GM12872 (cell line): ENCODE results near the gene ASPRV1.

ENCODE experiments used
- TF ChIP-seq, protein P1 (sequence below): IDR thresholded peaks from 3 replicates; pipeline ENCODE4 v1.5.1; 2011; ENCODE audit warnings: low read depth, mild to moderate bottlenecking, low read length, moderate library complexity; ENCODE audit not compliant: insufficient read depth

ASPRV1 gene

GRCh38 chr2:69993708-69994107 is 32.3 kb upstream of the ASPRV1 start:
- TF ChIP-seq, protein P1, sequence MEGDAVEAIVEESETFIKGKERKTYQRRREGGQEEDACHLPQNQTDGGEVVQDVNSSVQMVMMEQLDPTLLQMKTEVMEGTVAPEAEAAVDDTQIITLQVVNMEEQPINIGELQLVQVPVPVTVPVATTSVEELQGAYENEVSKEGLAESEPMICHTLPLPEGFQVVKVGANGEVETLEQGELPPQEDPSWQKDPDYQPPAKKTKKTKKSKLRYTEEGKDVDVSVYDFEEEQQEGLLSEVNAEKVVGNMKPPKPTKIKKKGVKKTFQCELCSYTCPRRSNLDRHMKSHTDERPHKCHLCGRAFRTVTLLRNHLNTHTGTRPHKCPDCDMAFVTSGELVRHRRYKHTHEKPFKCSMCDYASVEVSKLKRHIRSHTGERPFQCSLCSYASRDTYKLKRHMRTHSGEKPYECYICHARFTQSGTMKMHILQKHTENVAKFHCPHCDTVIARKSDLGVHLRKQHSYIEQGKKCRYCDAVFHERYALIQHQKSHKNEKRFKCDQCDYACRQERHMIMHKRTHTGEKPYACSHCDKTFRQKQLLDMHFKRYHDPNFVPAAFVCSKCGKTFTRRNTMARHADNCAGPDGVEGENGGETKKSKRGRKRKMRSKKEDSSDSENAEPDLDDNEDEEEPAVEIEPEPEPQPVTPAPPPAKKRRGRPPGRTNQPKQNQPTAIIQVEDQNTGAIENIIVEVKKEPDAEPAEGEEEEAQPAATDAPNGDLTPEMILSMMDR, result no peak

- TF ChIP-seq, protein P1, result no peak
Measured at GRCh38 chr2:69993048-69993565, 31.7 kb upstream of the ASPRV1 start.

DNA sequence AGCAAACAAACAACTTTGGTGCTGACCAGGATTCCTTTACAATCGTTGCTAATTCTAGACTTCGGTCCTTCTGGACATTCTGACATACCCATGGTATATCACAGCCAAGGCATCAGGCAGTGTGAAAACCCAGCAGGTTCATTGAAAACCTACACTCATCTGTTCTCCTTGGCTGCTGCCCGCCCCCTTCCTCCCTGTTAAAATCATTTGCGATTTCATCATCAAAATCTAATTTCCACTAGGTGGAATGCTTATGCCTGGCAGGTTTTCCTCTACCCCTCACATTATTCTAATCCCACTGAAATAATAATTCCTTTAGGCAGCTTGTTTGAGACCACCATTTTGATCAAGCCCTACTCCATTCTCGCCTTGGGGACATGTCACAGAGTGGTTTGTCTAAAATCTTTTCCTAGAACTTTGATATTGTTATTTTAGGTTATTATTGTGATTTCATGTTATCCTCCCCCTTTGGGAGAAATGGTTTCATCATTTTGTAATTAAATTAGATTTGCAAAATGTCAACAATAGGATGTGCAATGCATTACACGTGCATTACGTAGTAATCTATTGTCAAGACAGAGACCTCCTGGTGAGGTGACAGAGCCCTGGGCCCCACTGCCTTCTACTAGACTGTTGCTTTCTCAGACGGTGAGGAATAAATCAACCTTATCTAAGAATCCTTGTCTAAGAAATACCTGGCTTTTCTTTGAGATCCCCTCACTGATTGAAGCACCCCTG is 31.0 kb upstream of the ASPRV1 start:
- TF ChIP-seq, protein P1, result no peak

GRCh38 chr2:69989441-69990105 is 28.1 kb upstream of the ASPRV1 start:
- TF ChIP-seq, protein P1, result no peak

- TF ChIP-seq, protein P1, result no peak
Measured at GRCh38 chr2:69989009-69989408, 27.6 kb upstream of the ASPRV1 start.

GRCh38 chr2:69988086-69988635 is 26.7 kb upstream of the ASPRV1 start:
- TF ChIP-seq, protein P1, result no peak

DNA sequence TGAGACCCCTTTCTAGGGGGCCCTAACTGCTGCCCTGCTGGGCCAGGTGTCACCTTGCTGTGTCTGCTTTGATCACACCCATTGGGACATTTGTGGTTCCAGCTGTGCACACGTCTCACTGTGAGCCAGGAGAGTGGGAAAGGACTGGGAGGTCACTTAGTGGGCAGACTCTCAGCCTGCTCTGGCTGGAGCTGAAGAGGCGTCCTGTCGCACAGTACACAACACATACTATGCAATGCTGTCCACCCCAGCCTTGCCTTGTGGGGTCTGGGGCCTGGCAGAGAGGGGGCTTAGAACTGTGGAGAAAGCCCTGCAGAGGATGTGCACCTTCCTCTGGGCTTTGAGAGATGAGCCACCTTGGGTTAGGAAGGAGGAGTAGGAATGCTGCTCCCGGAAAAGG is 25.3 kb upstream of the ASPRV1 start:
- TF ChIP-seq, protein P1, result no peak
